Thyroid gland (tissue), 4 donors: ENCODE data around the gene LYRM1. TPM values are rescaled to one million over a fixed set of nuclear protein-coding genes. Genes with fewer than 3 reads are reported as not detected.

Experiments used
- DNase-seq, 2 donors: peaks; one replicate each; pipeline ENCODE4 v3.0.0-alpha.2; 2019
- H3K27ac ChIP-seq, 3 donors: fragments of 200-600 bp; sonication (generic); 1 replicate in 2 of 3; 2 replicates in 1 of 3; pipeline ENCODE4 v1.5.1; 2016 to 2019; ENCODE audit warnings: mild to moderate bottlenecking in 1 of 3, moderate library complexity in 1 of 3
- H3K27me3 ChIP-seq: fragments of 200-600 bp; sonication (generic); one replicate; pipeline ENCODE4 v1.5.1; 2019
- H3K36me3 ChIP-seq, 2 donors: fragments of 200-600 bp; sonication (generic); one replicate each; pipeline ENCODE4 v1.5.1; 2016 to 2019
- H3K4me1 ChIP-seq, 2 donors: fragments of 200-600 bp; sonication (generic); one replicate each; pipeline ENCODE4 v1.5.1; 2017 to 2019
- H3K4me3 ChIP-seq, 3 donors: fragments of 200-600 bp; sonication (generic); replicated peaks in 1 of 3; 1 replicate in 2 of 3; 2 replicates in 1 of 3; pipeline ENCODE4 v1.5.1; 2016; ENCODE audit warnings: mild to moderate bottlenecking in 1 of 3
- H3K9me3 ChIP-seq: fragments of 200-600 bp; sonication (generic); one replicate; pipeline ENCODE4 v1.5.1; 2017
- POLR2A ChIP-seq, 2 donors: fragments of 450-650 bp; IDR thresholded peaks; one replicate each; pipeline ENCODE4 v1.6.1; 2017; ENCODE audit warnings: antibody characterized with exemption in 2 of 2, mild to moderate bottlenecking in 2 of 2, moderate library complexity in 1 of 2
- WGBS, 2 donors: methylation state at CpG; one replicate each; pipeline ENCODE4 v1.1.5; 2017; 5-methylcytosine and 5-hydroxymethylcytosine counted together
- intact Hi-C: fragments of 100-400 bp; cut with DNase I; formaldehyde crosslinking; loops from one replicate; pipeline ENCODE4 v1.15.1; 2023
- total RNA-seq, 4 donors: library from RNA; depleted of rRNA; stranded (reverse); fragments of >200 nt; gene quantifications; one replicate each; pipeline ENCODE4 v1.2.3, GENCODE V29; 2016
- TF ChIP-seq, protein P1 (sequence below), 6 experiments: fragments of 200-600 bp in 3 of 6; fragments of 450-650 bp in 3 of 6; sonication (generic) in 3 of 6; IDR thresholded peaks; one replicate each; pipeline ENCODE4 v1.5.1; 2016 to 2019; ENCODE audit warnings: antibody characterized with exemption in 6 of 6, mild to moderate bottlenecking in 2 of 6, inconsistent platforms in 1 of 6, moderate library complexity in 1 of 6

The LYRM1 gene
- total RNA-seq, 4 donors from 2014 or later: 32.8 to 43.7 (median 41.0) TPM

DNA sequence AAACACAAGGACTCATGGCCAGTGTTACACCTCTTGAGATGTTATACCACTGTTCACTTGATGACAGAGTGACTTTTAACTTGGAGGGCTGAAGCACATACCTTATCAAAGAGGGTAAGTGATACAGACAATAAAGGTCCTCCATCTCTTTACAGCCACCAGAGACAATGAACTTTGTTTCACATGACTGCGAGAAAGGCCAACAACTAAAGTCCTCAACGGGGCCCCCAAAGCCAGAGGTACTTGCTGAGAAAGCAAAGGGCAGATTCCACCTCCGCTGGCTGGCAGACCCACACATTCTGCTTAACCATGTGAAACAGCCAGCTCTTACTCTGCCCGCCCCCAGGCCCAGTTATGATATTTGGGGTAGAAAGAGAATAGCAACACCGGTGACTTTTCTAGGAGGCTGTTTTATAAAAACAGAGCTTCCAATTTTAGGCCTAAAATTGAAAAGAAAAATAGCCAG is 21.9 kb upstream of the LYRM1 start:
- 39 to 45% methylated on average over 5 of the region's 5 CpGs for WGBS, 2 donors
- H3K27ac ChIP-seq: peak overlapping the region; percentile 41 to 60 (median 56)
- no peaks in the 10 kb centered on the region for H3K27me3 ChIP-seq
- H3K4me1 ChIP-seq: peaks cover 28 to 67% of the 10 kb centered on the region in 2 donors
- TF ChIP-seq POLR2A (IDR thresholded peaks at IDR 0.05): no peak
- TF ChIP-seq, protein P1, sequence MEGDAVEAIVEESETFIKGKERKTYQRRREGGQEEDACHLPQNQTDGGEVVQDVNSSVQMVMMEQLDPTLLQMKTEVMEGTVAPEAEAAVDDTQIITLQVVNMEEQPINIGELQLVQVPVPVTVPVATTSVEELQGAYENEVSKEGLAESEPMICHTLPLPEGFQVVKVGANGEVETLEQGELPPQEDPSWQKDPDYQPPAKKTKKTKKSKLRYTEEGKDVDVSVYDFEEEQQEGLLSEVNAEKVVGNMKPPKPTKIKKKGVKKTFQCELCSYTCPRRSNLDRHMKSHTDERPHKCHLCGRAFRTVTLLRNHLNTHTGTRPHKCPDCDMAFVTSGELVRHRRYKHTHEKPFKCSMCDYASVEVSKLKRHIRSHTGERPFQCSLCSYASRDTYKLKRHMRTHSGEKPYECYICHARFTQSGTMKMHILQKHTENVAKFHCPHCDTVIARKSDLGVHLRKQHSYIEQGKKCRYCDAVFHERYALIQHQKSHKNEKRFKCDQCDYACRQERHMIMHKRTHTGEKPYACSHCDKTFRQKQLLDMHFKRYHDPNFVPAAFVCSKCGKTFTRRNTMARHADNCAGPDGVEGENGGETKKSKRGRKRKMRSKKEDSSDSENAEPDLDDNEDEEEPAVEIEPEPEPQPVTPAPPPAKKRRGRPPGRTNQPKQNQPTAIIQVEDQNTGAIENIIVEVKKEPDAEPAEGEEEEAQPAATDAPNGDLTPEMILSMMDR (IDR thresholded peaks at IDR 0.05): no peak
- no peaks in the 10 kb centered on the region for H3K36me3 ChIP-seq
- intact Hi-C loops: no loop called here
- no peaks in the 10 kb centered on the region for H3K9me3 ChIP-seq
- H3K4me3 ChIP-seq: no peak overlapping the region
- DNase-seq: peak; percentile 48 to 52

GRCh38 chr16:20879175-20880040 is 21.2 kb upstream of the LYRM1 start:
- WGBS, 2 donors: 54 to 62% methylated on average over 7 of the region's 7 CpGs
- TF ChIP-seq, protein P1 (IDR thresholded peaks at IDR 0.05): no peak
- peaks cover 34 to 74% of the 10 kb centered on the region in 2 donors for H3K4me1 ChIP-seq

DNA sequence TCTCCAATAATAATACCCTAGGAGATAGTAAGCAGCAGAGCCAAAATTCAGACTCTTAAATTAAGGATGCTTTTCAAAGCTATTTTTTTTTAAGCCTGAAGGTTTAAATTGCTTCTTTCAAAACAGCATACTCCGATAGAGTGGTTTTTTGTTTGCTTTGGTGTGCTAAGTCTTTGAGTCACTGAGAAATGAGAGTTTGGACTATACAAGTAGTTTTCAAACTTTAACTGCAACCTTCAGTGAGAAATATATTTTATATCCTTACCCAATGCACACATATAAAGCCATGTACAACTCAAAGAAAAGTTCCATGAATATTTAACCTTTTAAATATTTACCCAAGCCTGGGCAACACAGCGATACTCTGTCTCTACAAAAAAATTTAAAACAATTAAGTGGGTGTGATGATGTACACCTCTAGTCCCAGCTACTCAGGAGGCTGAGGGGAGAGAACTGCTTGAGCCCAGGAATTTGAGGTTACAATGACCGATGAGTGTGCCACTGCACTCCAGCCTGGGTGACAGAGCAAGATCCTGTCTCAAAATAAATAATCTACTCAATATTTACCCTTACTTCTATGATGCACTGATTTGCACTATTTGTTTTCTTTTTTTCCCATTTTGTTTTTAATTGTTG is 19.6 kb upstream of the LYRM1 start:
- peaks cover 34 to 72% of the 10 kb centered on the region in 2 donors for H3K4me1 ChIP-seq

More at GRCh38 chr16:20879175-20880040, 21.2 kb upstream of the LYRM1 start:
- no peaks in the 10 kb centered on the region for H3K36me3 ChIP-seq
- peak overlapping the region; percentile 41 to 60 (median 56) for H3K27ac ChIP-seq
- H3K27me3 ChIP-seq: no peaks in the 10 kb centered on the region
- H3K4me3 ChIP-seq: no peak overlapping the region
- intact Hi-C loops: no loop called here
- H3K9me3 ChIP-seq: no peaks in the 10 kb centered on the region
- no peak for DNase-seq

DNA sequence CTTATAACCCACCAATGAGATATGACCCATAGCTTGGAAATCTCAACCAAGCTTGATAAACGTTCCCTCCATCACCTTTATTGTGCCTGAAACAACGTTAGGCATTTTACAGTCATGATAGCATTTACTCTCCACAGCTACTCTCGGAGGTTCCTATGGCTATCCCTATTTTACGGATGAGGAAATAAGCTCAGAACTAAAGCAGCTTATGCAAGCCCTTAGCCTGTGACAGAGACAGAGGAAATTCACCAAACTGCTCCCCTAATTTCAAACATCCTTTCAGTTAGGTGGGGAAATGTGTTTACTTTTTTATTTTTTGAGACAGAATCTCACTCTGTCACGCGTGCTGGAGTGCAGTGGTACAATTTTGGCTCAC is 19.1 kb upstream of the LYRM1 start:
- H3K36me3 ChIP-seq: no peaks in the 10 kb centered on the region
- H3K27ac ChIP-seq: no peak overlapping the region
- H3K9me3 ChIP-seq: no peaks in the 10 kb centered on the region
- DNase-seq: no peak
- H3K4me1 ChIP-seq: peaks cover 34 to 72% of the 10 kb centered on the region in 2 donors
- no peaks in the 10 kb centered on the region for H3K27me3 ChIP-seq
- TF ChIP-seq, protein P1 (IDR thresholded peaks at IDR 0.05): no peak
- TF ChIP-seq POLR2A (IDR thresholded peaks at IDR 0.05): no peak
- WGBS, 2 donors: 90 to 91% methylated on average over 6 of the region's 6 CpGs
- intact Hi-C loops: no loop called here
- H3K4me3 ChIP-seq: no peak overlapping the region

More for the DNA sequence above, 19.6 kb upstream of the LYRM1 start:
- no peaks in the 10 kb centered on the region for H3K36me3 ChIP-seq
- no peak overlapping the region for H3K4me3 ChIP-seq
- no peak for TF ChIP-seq POLR2A (IDR thresholded peaks at IDR 0.05)
- TF ChIP-seq, protein P1 (IDR thresholded peaks at IDR 0.05): no peak
- 44 to 60% methylated on average over 3 of the region's 3 CpGs for WGBS, 2 donors
- intact Hi-C loops: no loop called here
- DNase-seq: no peak
- peak overlapping the region in 1 of 3 donors; percentile 30 for H3K27ac ChIP-seq
- H3K27me3 ChIP-seq: no peaks in the 10 kb centered on the region
- H3K9me3 ChIP-seq: no peaks in the 10 kb centered on the region
